ENCODE measurements around the gene LMNB1. TPM values are rescaled to one million over a fixed set of nuclear protein-coding genes. Genes with fewer than 3 reads are reported as not detected.
A peak's percentile ranks its signal among the peaks of the same experiment; 100 is the strongest.
"Not testable (repeated sequence)": the region's sequence is repeated elsewhere in the genome, so short reads cannot be mapped to it uniquely, and the experiment has no call there.

Gene LMNB1
- total RNA-seq, 1 donor: 97.5 TPM

DNA sequence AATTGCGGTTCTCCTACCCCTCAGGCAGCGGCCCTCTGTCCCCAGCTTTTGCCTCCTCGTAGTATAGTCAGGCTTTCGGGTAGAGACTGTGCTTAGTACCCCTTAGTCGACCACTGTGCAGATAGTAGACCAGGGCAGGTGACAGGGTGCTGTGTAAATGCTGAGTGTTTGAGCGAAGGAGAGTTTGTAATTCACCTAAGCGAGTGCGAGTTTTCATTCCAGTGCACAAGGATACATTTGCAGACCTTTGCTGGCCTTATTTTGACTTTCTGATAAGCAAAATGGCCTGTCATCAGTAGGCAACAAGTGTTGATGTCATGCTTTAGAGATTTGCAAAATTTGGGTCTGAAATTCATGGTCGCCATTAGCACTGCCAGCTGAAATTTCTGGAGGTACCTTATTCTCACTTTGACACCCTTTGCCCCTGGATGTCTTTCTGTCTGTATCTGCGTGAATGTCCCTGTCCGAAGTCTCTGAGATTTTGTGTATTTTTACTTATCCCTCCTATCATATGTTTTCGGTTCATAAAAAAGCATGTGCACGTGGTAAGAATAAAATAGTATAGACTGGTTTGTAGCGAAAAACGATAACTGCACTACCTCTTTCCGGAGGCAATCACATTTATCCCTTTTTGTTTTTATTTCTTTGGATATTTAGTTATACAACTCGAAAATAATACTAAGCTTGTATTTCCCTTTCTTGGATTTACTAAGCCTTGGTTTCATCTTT lies 1.9 kb downstream of the LMNB1 start:
- DNase-seq (ENCODE audit: low read depth in 2 of 3, low spot score in 2 of 3): peak in 1 of 3 donors; percentile 10

DNA sequence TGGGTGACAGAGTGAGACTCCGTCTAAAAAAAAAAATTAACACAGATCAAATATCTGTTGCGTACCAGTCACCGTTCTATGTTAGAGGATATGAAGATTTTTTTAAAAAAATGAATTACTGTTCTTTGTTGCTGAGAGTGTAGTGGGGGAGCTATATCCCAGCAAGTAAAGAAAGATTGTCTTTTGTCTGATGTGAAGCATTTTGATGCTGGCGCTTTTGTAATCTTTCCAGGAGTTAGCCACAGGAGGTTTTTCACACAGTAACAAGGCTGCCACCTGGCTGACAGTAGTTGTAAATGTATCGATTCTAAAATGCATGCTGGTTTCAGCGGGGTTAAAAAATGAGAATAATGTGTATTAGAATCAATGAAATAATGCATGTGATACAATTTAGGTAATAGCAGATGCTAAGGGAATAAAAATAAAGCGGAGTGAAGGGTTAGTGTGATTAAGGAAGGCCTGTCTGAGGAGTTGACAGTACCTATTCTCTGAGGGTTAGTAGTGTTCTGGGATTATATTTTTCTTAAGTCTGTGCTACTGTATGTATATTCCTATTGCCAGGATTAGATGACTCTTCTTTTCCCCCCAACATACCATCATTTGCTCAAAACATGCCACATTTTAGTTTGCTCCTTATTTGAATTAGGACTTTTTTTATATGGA lies 3.4 kb downstream of the LMNB1 start:
- DNase-seq (ENCODE audit: low read depth in 2 of 3, low spot score in 2 of 3): peak in 2 of 3 donors; percentile 70 to 84

DNA sequence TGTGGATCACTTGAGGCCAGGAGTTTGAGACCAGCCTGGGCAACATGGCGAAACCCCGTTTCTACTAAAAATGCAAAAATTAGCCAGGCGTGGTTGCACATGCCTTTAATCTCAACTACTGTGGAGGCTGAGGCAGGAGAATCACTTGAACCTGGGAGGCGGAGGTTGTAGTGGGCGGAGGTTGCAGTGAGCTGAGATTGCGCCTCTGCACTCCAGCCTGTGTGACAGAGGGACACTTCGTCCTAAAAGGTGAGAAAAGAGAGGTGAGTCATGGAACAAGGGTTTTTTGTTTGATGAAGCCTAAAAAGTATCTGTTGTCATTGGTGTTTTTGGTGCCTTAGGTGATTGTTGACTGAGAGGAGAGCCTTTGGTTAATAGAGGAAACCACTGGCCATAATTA lies 11.5 kb downstream of the LMNB1 start:
- not testable (repeated sequence) for DNase-seq (ENCODE audit: low read depth in 2 of 3, low spot score in 2 of 3)

DNA sequence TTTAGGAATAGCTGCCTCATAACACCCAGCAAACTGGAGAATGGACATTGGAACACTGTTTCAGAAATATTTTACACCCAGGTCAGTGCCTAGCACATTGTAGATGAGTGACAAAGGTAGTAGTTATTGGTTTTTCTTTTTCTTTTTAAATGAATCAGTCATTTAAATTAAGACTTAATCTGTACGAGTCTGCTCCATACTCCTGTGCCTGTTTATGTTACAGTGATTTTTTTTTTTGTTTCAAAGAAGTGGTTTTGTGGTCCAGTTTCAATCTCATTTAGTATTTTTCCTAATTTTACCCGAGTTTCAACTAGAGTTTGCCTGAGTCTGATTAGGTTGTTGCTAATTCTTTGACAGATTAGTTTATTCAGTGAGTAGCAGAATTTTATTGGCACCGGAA lies 16.2 kb downstream of the LMNB1 start:
- no peak for DNase-seq (ENCODE audit: low read depth in 2 of 3, low spot score in 2 of 3)

DNA sequence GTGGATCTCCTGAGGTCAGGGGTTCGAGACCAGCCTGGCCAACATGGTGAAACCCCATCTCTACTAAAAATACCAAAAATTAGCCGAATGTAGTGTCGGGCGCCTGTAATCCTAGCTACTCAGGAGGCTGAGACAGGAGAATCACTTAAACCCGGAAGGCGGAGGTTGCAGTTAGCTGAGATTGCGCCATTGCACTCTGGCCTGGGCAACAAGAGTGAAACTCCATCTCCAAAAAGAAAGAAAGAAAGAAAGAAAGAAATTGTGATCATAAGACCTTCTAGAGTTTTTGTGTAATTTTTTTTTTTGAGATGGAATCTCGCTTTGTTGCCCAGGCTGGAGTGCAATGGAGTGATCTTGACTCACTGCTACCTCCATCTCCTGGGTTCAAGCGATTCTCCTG lies 16.7 kb downstream of the LMNB1 start:
- not testable (repeated sequence) for DNase-seq (ENCODE audit: low read depth in 2 of 3, low spot score in 2 of 3)

DNA sequence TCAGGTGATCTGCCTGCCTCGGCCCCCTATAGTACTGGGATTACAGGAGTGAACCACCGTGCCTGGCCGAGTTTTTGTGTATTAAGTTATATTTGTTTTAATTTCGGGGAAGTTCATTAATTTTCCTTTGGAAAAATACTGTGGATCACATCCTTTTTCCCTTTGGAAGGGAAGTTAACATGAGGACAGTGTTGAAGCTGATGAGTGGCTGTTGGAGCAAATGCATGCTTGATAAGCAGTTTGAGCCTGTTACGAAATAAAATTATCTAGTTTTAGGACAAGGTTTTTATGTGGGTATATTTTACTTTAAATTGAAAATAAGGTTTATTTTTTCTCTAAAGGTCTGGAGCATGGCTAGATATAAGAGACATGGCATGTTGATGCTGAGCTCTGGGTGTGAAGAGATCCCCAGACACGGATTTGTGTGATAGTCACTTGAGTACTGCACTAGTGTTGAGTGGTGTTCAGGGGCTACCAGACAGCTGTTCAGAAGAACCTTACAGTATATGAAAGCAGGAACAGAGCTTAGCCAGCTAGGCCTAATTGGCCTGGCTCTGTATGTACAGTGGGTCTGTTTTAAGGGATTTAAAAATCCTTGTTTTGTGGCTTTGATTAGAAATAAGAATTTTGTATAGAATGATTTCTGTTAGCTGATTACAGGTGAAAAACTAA lies 17.4 kb downstream of the LMNB1 start:
- DNase-seq (ENCODE audit: low read depth in 2 of 3, low spot score in 2 of 3): no peak

DNA sequence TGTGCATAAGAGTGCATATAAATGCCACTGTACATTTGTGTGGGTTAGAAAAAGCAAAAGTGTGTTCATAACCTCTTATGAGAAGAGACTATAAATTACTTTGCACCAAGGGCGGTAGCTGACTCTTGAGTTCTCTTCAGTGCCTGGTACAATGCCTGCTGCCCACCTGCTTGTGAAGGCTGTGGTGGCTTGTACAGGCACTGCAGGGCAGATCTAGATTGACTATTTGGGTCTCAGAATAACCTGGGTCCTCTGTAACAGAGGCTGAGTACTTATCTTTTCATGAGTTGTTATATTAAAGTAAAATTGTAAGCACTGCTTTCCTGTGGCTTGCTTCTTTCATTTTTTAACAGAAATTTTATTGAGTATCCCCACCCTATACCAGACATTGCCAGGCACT lies 22.8 kb downstream of the LMNB1 start:
- no peak for DNase-seq (ENCODE audit: low read depth in 2 of 3, low spot score in 2 of 3)

DNA sequence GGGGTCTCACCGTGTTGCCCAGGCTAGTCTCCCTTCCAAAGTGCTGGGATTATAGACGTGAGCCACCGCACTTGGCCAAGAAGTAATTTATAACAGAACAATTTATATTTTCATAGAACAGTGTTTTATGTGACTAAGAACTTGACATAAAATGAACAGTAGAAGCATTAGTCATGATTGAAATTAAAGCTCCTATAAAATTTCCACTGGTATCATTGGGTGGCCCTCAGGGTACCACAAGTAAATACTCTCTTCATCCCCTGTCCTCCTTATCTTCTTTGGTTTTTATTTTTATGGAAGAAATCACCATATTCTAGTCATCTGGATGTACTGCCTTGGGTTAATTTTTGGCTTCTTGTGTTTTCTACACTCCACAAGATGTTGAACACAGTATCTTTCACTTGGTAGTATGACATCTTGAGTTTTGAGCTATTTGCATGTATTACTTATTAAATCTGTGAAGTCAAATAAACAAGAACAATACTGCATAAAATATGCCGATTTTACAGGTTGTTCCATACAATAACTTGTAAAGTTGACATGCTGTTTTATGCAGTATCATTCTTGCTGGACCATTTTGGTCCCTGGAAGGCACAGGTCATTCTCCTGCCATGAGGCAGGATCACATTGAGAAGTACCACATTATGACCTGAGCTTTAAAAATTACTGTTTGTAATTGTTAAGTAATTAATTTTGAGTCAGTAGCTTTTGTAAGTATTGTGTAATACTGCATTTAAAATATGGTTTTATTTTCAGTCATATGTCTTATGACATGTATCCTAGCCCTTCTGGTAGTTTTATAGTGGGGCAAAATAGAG lies 24.4 kb downstream of the LMNB1 start:
- no peak for DNase-seq (ENCODE audit: low read depth in 2 of 3, low spot score in 2 of 3)

DNA sequence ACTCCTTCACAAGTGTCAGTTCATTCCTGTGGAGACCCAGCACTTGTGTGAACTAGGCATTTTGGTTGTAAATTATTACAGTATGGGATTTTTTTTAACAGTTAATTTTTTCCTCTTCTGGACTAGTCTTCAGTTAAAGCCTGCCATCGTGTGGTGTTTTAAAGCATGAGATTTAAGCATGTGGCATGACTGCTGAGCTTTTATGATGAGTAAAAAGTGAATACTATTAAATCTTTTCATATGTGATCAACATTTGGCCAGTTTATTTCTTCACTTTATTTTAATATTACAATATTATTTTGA lies 25.0 kb downstream of the LMNB1 start:
- peak in 2 of 3 donors; percentile 60 to 81 for DNase-seq (ENCODE audit: low read depth in 2 of 3, low spot score in 2 of 3)

DNA sequence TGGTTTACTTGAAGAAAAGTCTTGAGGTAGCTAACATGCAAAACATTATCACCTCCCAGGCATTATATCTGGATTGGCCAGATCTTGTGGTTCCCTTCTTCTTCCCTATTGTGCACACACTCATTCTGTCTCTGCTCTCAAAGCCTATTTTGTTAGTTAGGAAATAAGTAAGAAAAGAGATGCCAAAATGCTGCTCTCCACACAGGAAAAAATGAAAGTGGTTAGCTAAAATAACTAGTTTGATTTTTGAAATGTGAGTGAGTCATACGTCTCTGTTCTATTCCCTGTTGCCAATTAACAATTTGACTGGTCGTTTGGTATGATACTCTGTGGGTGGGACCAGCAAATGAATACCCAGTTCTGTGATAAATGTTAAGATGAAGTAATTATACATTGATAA lies 28.1 kb downstream of the LMNB1 start:
- peak in 1 of 3 donors; percentile 14 for DNase-seq (ENCODE audit: low read depth in 2 of 3, low spot score in 2 of 3)

DNA sequence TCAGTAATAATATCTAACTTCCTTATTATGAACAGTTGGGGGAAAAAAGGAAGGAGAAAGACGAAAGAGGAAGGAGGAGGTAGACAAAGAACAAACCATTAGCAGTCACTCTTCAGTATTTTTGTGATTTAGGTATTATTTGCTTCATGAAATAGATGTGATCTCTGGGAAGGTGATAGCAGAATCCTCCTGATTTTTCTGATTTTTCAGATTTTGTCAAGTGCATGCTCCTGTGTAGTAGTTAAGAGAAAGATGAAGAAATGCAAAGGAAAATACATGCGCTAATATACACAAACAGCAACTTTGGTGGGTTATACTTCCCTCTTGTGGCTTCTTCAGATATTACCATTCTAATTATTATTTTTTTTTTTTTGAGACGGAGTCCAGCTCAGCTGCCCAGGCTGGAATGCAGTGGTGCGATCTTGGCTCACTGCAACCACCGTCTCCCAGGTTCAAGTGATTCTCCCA lies 31.6 kb downstream of the LMNB1 start:
- DNase-seq (ENCODE audit: low read depth in 2 of 3, low spot score in 2 of 3): peak in 2 of 3 donors; percentile 49 to 67

DNA sequence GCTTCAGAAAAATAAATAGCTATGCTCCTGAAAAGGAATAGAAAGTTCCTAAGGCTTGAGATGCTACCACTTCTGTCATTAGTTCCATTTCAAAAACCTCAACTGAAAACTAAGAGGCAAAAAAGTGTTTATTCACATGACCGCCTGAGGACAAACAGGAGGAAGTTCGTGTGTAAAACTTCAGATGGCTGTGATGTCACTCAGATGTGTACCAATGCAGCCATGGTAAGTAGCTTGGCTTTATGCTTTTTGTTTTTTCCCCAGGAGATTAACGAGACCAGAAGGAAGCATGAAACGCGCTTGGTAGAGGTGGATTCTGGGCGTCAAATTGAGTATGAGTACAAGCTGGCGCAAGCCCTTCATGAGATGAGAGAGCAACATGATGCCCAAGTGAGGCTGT lies 33.0 kb downstream of the LMNB1 start:
- DNase-seq (ENCODE audit: low read depth in 2 of 3, low spot score in 2 of 3): no peak

DNA sequence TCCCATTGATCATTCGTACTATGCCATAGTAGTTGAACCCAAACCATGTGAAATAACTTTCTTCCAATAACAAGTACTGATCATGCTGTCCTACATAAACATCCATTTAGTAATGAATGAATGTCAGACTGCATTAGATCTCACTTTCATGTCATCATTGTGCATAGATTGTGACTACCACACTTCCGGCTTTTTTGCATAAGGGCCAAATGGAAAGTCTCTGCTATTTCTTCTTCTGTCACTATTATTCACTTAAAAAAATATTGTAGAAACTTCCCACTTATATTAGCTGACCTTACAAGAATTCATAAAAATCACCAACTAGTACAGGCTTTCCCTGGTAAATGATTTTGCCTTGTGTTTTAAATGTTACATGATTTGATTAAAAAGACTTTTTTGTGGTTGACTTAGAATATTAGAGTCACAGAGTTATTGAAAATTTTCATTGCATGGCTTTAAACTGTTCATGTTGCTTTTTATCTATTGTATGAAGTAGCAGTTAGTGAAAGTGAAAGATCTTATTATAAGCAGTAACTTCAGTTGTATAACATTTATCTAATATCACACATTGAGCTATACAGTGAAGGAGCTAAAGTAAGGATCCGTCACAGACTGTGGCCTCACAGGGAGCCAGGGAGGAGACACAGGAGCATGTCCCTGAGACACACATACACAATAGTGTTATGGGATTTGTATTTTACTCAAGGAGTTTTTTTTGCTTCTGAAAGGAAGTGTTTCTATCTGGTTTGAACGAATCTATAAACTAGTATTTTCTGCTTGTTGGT lies 33.9 kb downstream of the LMNB1 start:
- DNase-seq (ENCODE audit: low read depth in 2 of 3, low spot score in 2 of 3): peak in 1 of 3 donors; percentile 31

DNA sequence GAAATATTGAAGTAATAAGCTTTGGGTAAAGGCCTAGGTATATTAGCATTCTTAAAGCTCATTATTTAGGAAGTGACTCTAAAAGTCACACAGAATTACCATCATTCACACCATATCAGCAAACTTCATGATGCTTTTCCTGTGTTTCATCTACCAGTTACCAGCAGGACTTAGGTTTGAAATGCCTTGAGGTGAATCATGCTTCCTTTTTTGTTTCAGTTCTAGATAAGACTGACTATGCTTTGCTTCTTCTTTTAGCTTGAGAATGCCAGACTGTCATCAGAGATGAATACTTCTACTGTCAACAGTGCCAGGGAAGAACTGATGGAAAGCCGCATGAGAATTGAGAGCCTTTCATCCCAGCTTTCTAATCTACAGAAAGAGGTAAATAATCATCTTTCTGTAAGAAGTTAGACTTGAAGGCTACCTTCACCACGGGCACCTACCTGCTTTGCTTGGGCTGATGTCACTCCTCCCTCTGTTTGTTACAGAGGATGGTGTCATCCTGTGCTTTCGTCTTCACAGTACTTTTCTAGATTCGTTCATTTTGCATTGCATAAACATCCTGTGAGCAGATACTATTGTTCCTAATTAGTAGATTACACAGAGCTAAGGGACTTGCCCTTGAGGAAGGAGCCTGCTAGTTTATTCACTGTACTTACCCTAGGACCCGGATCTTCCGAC lies 34.7 kb downstream of the LMNB1 start:
- peak in 2 of 3 donors; percentile 60 to 68 for DNase-seq (ENCODE audit: low read depth in 2 of 3, low spot score in 2 of 3)

DNA sequence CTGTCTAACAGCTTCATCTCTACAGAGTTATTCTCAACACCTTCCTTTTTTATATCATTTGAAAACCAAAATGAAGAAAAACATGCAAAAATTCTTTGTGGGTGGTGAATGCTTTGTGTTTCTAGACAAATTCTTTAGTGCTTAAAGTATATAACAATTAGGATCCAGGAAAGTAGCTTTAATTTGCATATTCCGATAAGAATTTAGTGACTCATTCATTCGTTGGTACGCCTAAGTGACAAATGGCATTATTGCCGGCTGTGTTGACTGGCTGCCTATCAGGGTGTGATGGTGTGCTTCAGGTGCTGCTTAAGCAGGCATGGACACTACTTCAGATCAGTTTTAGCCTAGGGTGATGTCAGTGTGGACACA lies 35.2 kb downstream of the LMNB1 start:
- DNase-seq (ENCODE audit: low read depth in 2 of 3, low spot score in 2 of 3): no peak

DNA sequence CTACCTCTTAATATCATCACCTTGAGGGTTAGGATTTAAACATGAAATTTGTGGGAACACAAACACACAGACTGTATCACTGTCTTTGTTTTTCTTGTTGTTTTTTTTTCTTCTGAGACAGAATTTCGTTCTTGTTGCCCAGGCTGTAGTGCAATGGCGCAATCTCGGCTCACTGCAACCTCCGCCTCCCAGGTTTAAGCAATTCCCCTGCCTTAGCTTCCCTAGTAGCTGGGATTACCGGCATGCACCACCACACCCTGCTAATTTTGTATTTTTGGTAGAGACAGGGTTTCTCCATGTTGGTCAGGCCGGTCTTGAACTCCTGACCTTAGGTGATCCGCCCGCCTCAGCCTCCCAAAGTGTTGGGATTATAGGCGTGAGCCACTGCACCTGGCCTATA lies 36.9 kb downstream of the LMNB1 start:
- DNase-seq (ENCODE audit: low read depth in 2 of 3, low spot score in 2 of 3): not testable (repeated sequence)

DNA sequence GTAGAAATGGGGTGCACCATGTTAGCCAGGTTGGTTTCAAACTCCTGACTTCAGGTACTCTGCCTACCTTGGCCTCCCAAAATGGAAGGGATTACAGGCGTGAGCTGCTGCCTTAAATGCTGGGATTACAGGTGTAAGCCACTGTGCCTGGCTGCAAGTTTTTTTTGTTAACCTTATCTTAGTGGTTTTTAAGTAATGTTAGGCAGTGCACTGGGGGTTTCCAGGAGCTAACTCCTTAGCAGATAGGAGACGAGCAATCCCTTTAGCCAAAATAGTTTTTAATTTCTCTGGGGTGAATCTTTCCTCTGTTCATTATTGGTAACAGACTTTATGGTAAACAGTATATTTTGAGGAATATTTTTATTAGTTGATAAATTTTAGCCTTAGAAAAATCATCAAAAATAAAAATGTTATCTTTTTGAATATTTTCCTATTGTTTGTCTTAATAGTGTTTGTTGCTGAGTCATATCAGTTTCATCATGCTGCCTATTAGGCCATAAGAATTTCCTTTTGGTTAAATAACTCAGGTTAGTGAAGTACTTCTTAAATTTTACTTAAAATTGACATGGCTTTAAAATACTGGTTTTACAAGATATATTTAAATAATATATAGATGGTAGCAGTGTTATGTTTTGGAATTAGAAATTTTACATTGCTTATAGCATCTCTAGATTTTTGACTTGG lies 37.9 kb downstream of the LMNB1 start:
- DNase-seq (ENCODE audit: low read depth in 2 of 3, low spot score in 2 of 3): no peak

DNA sequence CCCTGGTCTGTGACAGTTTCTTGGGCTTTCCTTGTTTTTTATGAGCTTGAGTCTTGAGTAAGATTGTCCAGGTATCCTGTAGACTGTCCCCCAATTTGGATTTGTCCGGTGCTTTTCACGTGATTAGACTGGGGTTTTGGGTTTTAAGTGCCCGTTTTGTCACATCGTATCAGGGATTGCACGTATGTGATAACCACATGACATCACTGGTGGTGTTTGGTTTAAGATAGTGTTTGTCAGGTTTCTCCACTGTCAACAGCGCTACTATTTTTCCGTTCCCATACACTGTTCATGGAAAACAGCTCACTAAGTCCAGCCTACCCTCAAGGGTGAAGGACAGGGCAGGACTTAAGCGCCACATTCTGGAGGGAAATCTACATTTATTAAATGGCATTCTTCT lies 39.7 kb downstream of the LMNB1 start:
- no peak for DNase-seq (ENCODE audit: low read depth in 2 of 3, low spot score in 2 of 3)

DNA sequence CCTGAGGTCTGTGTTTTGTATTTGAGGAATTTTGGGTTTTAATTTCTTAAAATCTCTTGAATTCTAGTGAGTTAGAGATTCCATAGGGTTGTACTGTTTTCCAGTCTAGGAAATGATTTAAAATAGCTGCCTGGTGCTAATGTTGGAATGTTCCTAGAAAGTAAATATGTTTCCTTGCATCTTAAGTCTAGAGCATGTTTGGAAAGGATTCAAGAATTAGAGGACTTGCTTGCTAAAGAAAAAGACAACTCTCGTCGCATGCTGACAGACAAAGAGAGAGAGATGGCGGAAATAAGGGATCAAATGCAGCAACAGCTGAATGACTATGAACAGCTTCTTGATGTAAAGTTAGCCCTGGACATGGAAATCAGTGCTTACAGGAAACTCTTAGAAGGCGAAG lies 41.8 kb downstream of the LMNB1 start:
- DNase-seq (ENCODE audit: low read depth in 2 of 3, low spot score in 2 of 3): no peak
